Spleen (tissue), 11 donors: ENCODE results near the gene TCEA2. TPM values are rescaled to one million over a fixed set of nuclear protein-coding genes. Genes with fewer than 3 reads are reported as not detected.

Source experiments
- DNase-seq: peaks from one replicate; pipeline ENCODE4 v3.0.0-alpha.2; 2020
- H3K27ac ChIP-seq, 8 donors: fragments of 200-600 bp; sonication (generic) in 7 of 8; 1 replicate in 4 of 8; 2 replicates in 4 of 8; pipeline versions ENCODE4 v1.5.0 to v1.8.0; 2016 to 2021; ENCODE audit warnings: inconsistent platforms in 4 of 8, mild to moderate bottlenecking in 4 of 8, moderate library complexity in 1 of 8
- H3K27me3 ChIP-seq, 7 donors: fragments of 200-600 bp; sonication (generic) in 6 of 7; replicated peaks in 1 of 7; 1 replicate in 4 of 7; 2 replicates in 3 of 7; pipeline versions ENCODE4 v1.5.0 to v1.8.0; 2016 to 2021; ENCODE audit warnings: inconsistent platforms in 3 of 7, mild to moderate bottlenecking in 1 of 7
- H3K36me3 ChIP-seq, 6 donors: fragments of 200-600 bp; sonication (generic) in 5 of 6; 1 replicate in 4 of 6; 2 replicates in 2 of 6; pipeline versions ENCODE4 v1.5.0 to v1.8.0; 2016 to 2021; ENCODE audit warnings: inconsistent platforms in 2 of 6
- H3K4me1 ChIP-seq, 6 donors: fragments of 200-600 bp; sonication (generic) in 5 of 6; 1 replicate in 3 of 6; 2 replicates in 3 of 6; pipeline versions ENCODE4 v1.5.0 to v1.8.0; 2016 to 2021; ENCODE audit warnings: inconsistent platforms in 3 of 6
- H3K4me3 ChIP-seq, 8 donors: fragments of 200-600 bp; sonication (generic) in 7 of 8; 1 replicate in 4 of 8; 2 replicates in 4 of 8; pipeline versions ENCODE4 v1.5.0 to v1.8.0; 2016 to 2021; ENCODE audit warnings: inconsistent platforms in 4 of 8, mild to moderate bottlenecking in 4 of 8, moderate library complexity in 2 of 8
- H3K9me3 ChIP-seq, 8 donors: fragments of 200-600 bp; sonication (generic) in 7 of 8; 1 replicate in 4 of 8; 2 replicates in 4 of 8; pipeline versions ENCODE4 v1.5.0 to v1.8.0; 2016 to 2021; ENCODE audit warnings: inconsistent platforms in 4 of 8
- CTCF ChIP-seq, 11 experiments: fragments of 200-600 bp in 7 of 11; fragments of 450-650 bp in 4 of 11; sonication (generic) in 4 of 11; IDR thresholded peaks in 8 of 11; conservative IDR thresholded peaks in 3 of 11; 1 replicate in 7 of 11; 2 replicates in 4 of 11; pipeline versions ENCODE4 v1.4.0 to v1.8.0; 2016 to 2021; ENCODE audit warnings: antibody characterized with exemption in 11 of 11, inconsistent platforms in 4 of 11, mild to moderate bottlenecking in 1 of 11
- POLR2A ChIP-seq, 3 donors: fragments of 450-650 bp; IDR thresholded peaks; one replicate each; pipeline ENCODE4 v1.5.1; 2017; ENCODE audit warnings: antibody characterized with exemption in 3 of 3, mild to moderate bottlenecking in 1 of 3
- POLR2AphosphoS5 ChIP-seq, 3 donors: sonication (generic); formaldehyde crosslinking; IDR thresholded peaks; one replicate each; pipeline ENCODE4 v1.5.1; 2017; ENCODE audit warnings: antibody characterized with exemption in 3 of 3
- WGBS, 5 donors: extraction: QIAGEN DNeasy Blood & Tissue Kit in 3 of 5; methylation state at CpG; one replicate each; pipeline versions ENCODE4 v1.1.5 to v1.1.7; 2013 to 2018; 5-methylcytosine and 5-hydroxymethylcytosine counted together
- intact Hi-C: fragments of 100-400 bp; cut with DNase I; formaldehyde crosslinking; loops from one replicate; pipeline ENCODE4 v1.15.0; 2023; ENCODE audit warnings: low total_unique reads
- polyA plus RNA-seq, 3 donors: library from polyadenylated mRNA; stranded (reverse); fragments of 200-250 nt; gene quantifications; one replicate each; pipeline ENCODE4 v1.2.1, GENCODE V29; 2013
- total RNA-seq, 7 donors: library from RNA; depleted of rRNA in 3 of 7; stranded (reverse); fragments of >200 nt in 3 of 7; fragmentation: NEBNext Ultra II Directional in 4 of 7; extraction: Animal tissue kit (Norgen Biotek cat#: 25700) in 4 of 7; gene quantifications; one replicate each; pipeline versions ENCODE4 v1.1.0 to v1.2.1, GENCODE V29; 2016 to 2021
- donor health status: healthy with polysubstance abuse.
- donor health status: DM: no; HTN: no; CAD: no; lungs with moderate emphysema.
- donor health status: DM: no; HTN: no; CAD: no.
- donor health status: Bipolar disorder and iron deficiency.
- donor health status: healthy.
- donor health status: DM: no; HTN: no; CAD: no.
- donor health status: DM: yes; HTN: yes; CAD: no.

Gene TCEA2
- total and polyA plus RNA-seq, 10 donors: 18.6 to 60.8 (median 43.2) TPM

DNA sequence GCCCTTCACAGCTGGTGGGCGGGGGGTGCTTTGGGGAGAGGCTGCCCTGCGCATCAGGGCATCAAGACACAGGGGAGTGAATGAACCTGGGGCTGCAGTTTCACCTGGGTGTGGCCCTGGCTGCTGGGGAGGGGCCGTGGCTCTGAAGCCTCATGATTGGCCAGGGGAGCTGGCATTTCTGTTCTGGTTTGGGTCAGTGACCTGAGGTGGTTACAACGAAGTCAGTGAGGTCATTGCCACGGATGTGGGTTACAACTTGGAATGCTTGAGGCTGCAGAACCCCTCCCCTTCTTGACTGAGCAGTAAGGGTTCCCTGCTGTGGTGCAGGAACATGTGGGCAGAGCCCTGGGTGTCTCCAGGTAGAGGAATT lies 3.0 kb downstream of the TCEA2 start:
- Histone ChIP-seq H3K27ac (peak overlapping the region in 4 of 8 donors; percentile 7 to 81 (median 40)), H3K9me3 (no peaks in the 10 kb centered on the region), H3K4me1 (peaks cover 28 to 90% (median 84%) of the 10 kb centered on the region in 6 donors), H3K4me3 (no peak overlapping the region), H3K27me3 (no peaks in the 10 kb centered on the region), H3K36me3 (peaks cover 0 to 4% (median 0%) of the 10 kb centered on the region in 6 donors)
- intact Hi-C loops: no loop called here
- TF ChIP-seq POLR2AphosphoS5 (IDR thresholded peaks at IDR 0.05): peak in 2 of 3 donors; percentile 30 to 58
- no peak for TF ChIP-seq POLR2A (IDR thresholded peaks at IDR 0.05)
- no peak for DNase-seq
- WGBS, 5 donors: 35 to 40% (median 37%) methylated on average over 5 of the region's 5 CpGs

DNA sequence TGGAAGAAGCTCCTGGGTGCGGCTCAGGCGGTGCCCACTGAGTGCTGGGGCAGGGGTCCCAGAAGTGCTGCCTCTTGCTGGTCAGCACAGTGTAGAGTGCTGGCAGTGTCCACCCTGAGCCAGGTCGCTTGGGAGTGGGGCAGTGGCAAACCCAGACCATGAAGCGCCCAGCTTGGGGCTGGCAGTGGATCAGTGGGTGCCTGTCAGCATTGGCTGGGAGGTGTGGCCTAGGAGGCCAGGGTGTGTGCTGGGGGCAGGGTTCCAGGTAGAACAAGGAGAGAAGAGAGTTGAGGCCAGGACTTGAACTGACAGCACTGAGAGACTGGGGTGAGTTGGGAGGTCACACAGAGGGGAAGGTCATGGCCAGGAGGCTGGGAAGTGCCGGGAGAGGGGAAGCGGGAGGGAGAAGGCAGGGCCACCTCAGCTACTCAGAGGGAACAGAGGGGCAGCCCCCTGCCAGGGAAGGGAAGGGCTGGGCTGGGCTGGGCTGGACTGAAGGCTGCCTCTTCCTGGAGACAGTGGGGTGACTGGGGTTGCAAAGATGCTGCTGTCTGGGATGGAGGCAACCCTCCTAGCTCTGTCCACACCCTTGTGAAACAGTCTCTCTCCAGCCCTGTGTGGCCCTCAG lies 4.1 kb downstream of the TCEA2 start:
- no peaks in the 10 kb centered on the region for H3K27me3 ChIP-seq
- DNase-seq: no peak
- peaks cover 0 to 13% (median 6%) of the 10 kb centered on the region in 6 donors for H3K36me3 ChIP-seq
- H3K27ac ChIP-seq: peak overlapping the region in 1 of 8 donors; percentile 81
- intact Hi-C loops: no loop called here
- WGBS, 5 donors: 75 to 87% (median 82%) methylated on average over 6 of the region's 6 CpGs
- peaks cover 28 to 97% (median 91%) of the 10 kb centered on the region in 6 donors for H3K4me1 ChIP-seq
- H3K9me3 ChIP-seq: no peaks in the 10 kb centered on the region
- TF ChIP-seq POLR2A (IDR thresholded peaks at IDR 0.05) (no peak), CTCF (IDR thresholded peaks at IDR 0.05 in 8 of 11, conservative IDR thresholded peaks at IDR 0.05 in 3 of 11) (no peak), POLR2AphosphoS5 (IDR thresholded peaks at IDR 0.05) (no peak)
- H3K4me3 ChIP-seq: no peak overlapping the region

GRCh38 chr20:64067733-64068307 lies 4.8 kb downstream of the TCEA2 start:
- intact Hi-C loops: no loop called here
- no peak for DNase-seq
- WGBS, 5 donors: 60 to 100% (median 62%) methylated on average over 1 to 12 of the region's 12 CpGs

More at GRCh38 chr20:64067733-64068307, 4.8 kb downstream of the TCEA2 start:
- Histone ChIP-seq H3K4me1 (peaks cover 28 to 97% (median 87%) of the 10 kb centered on the region in 6 donors), H3K9me3 (no peaks in the 10 kb centered on the region), H3K36me3 (peaks cover 0 to 20% (median 13%) of the 10 kb centered on the region in 6 donors), H3K27me3 (no peaks in the 10 kb centered on the region), H3K4me3 (no peak overlapping the region), H3K27ac (peak overlapping the region in 1 of 8 donors; percentile 39)
- TF ChIP-seq POLR2AphosphoS5 (IDR thresholded peaks at IDR 0.05) (no peak), CTCF (IDR thresholded peaks at IDR 0.05 in 8 of 11, conservative IDR thresholded peaks at IDR 0.05 in 3 of 11) (no peak), POLR2A (IDR thresholded peaks at IDR 0.05) (no peak)
